HCT116 (cell line): ENCODE measurements around the gene ZNF264. TPM values are rescaled to one million over a fixed set of nuclear protein-coding genes. Genes with fewer than 3 reads are reported as not detected.

Experiments used
- ATAC-seq: fragments of 200-7000 bp; cut with Tn5 transposase; 2 replicates; pipeline ENCODE4 v1.9.1; 2020; ENCODE audit warnings: mild to moderate bottlenecking, moderate library complexity
- BruUV-seq: library from RNA; stranded (reverse); fragments of 400-500 nt; replicated peaks from 2 replicates; lab custom pipeline; 2021; lab: Mats Ljungman, UMichigan
- CTCF ChIA-PET: fragments of 300-600 bp; sonication (Branson Sonifier 250); formaldehyde crosslinking; loops from one replicate; lab custom pipeline; 2021; ENCODE audit warnings: antibody characterized with exemption; lab: Charles Lee
- POLR2A ChIA-PET: fragments of 300-600, 350-600 bp; sonication (Branson Sonifier 250); formaldehyde crosslinking; loops from one replicate; lab custom pipeline; 2021; ENCODE audit warnings: antibody characterized with exemption; lab: Charles Lee
- RAD21 ChIA-PET, 2 experiments: fragments of 300-600 bp; sonication (Branson Sonifier 250); formaldehyde crosslinking; loops; one replicate each; lab custom pipeline; 2023; ENCODE audit warnings: low total read pairs in 2 of 2; ENCODE audit not compliant: uncharacterized antibody in 2 of 2, unreplicated experiment in 2 of 2, low non-redundant PET in 1 of 2; lab: Charles Lee
- DNase-seq: peaks from one replicate; pipeline ENCODE4 v3.0.0-alpha.2; 2010; ENCODE audit warnings: low read depth, low spot score
- H2AFZ ChIP-seq: fragments of 200-600 bp; shearing (Covaris generic), sonication (generic); 2 replicates; pipeline ENCODE4 v1.6.1; 2017; ENCODE audit warnings: low read depth, mixed run types, mixed read lengths, antibody characterized with exemption, low read length; ENCODE audit not compliant: poor library complexity, severe bottlenecking
- H3K27ac ChIP-seq: 2 replicates; pipeline ENCODE4 v1.5.1; 2012; ENCODE audit warnings: low read depth, low read length
- H3K27me3 ChIP-seq: fragments of 200-600 bp; sonication (generic); 2 replicates; pipeline ENCODE4 v1.6.1; 2016; ENCODE audit warnings: mixed run types, low read length, mixed read lengths; ENCODE audit not compliant: insufficient read depth
- H3K36me3 ChIP-seq, 2 experiments: fragments of 200-500 bp in 1 of 2; fragments of 200-600 bp in 1 of 2; sonication (Bioruptor generic) in 1 of 2; sonication (generic) in 1 of 2; 2 replicates each; pipeline versions ENCODE4 v1.5.1 to v1.6.1; 2014 to 2016; ENCODE audit warnings: low read length in 2 of 2, inconsistent platforms in 1 of 2, mixed read lengths in 1 of 2, mixed run types in 1 of 2; ENCODE audit not compliant: insufficient read depth in 2 of 2, control insufficient read depth in 1 of 2
- H3K4me1 ChIP-seq, 2 experiments: fragments of 200-600 bp in 1 of 2; sonication (generic) in 1 of 2; 2 replicates each; pipeline versions ENCODE4 v1.5.1 to v1.6.1; 2012 to 2017; ENCODE audit warnings: low read length in 2 of 2, inconsistent platforms in 1 of 2, mild to moderate bottlenecking in 1 of 2, mixed read lengths in 1 of 2, mixed run types in 1 of 2, moderate library complexity in 1 of 2; ENCODE audit not compliant: insufficient read depth in 2 of 2, control insufficient read depth in 1 of 2
- H3K4me2 ChIP-seq: fragments of 200-600 bp; sonication (generic); 2 replicates; pipeline ENCODE4 v1.6.1; 2017; ENCODE audit warnings: mixed run types, low read length, mixed read lengths
- H3K4me3 ChIP-seq, 2 experiments: fragments of 200-600 bp in 1 of 2; sonication (generic) in 1 of 2; replicated peaks in 1 of 2; 2 replicates each; pipeline ENCODE4 v1.5.1; 2011 to 2016; ENCODE audit warnings: low read length in 2 of 2, control low read depth in 1 of 2, low read depth in 1 of 2, mild to moderate bottlenecking in 1 of 2, mixed read lengths in 1 of 2, mixed run types in 1 of 2
- H3K79me2 ChIP-seq: fragments of 200-600 bp; sonication (generic); 2 replicates; pipeline ENCODE4 v1.6.1; 2017; ENCODE audit warnings: mild to moderate bottlenecking, mixed run types, low read length, moderate library complexity, mixed read lengths; ENCODE audit not compliant: insufficient read depth
- H3K9ac ChIP-seq: fragments of 200-600 bp; sonication (generic); 2 replicates; pipeline ENCODE4 v1.6.1; 2016; ENCODE audit warnings: low read length, mixed read lengths
- H3K9me2 ChIP-seq: fragments of 200-600 bp; sonication (generic), shearing (Covaris generic); 2 replicates; pipeline ENCODE4 v1.6.1; 2017; ENCODE audit warnings: mixed run types, mild to moderate bottlenecking, moderate library complexity; ENCODE audit not compliant: insufficient read depth
- H3K9me3 ChIP-seq, 2 experiments: fragments of 200-500 bp in 1 of 2; fragments of 200-600 bp in 1 of 2; sonication (Bioruptor generic) in 1 of 2; sonication (generic) in 1 of 2; 2 replicates each; pipeline ENCODE4 v1.6.1; 2014 to 2017; ENCODE audit warnings: low read length in 2 of 2, mixed read lengths in 2 of 2, inconsistent platforms in 1 of 2, low read depth in 1 of 2, mild to moderate bottlenecking in 1 of 2, mixed run types in 1 of 2, moderate library complexity in 1 of 2; ENCODE audit not compliant: control insufficient read depth in 1 of 2, insufficient read depth in 1 of 2
- H4K20me1 ChIP-seq: fragments of 200-600 bp; sonication (generic), shearing (Covaris generic); 2 replicates; pipeline ENCODE4 v1.6.1; 2017; ENCODE audit warnings: mixed run types, mild to moderate bottlenecking, moderate library complexity; ENCODE audit not compliant: insufficient read depth
- ATF3 ChIP-seq: IDR thresholded peaks from 2 replicates; pipeline ENCODE4 v1.6.1; 2012
- CEBPB ChIP-seq: IDR thresholded peaks from 2 replicates; pipeline ENCODE4 v1.6.1; 2012; ENCODE audit warnings: low read depth
- EGR1 ChIP-seq: IDR thresholded peaks from 2 replicates; pipeline ENCODE4 v1.6.1; 2012; ENCODE audit warnings: low read depth
- ELF1 ChIP-seq: IDR thresholded peaks from 2 replicates; pipeline ENCODE4 v1.6.1; 2012; ENCODE audit warnings: low read depth, borderline replicate concordance
- EZH2 ChIP-seq: fragments of 200-600 bp; sonication (generic); IDR thresholded peaks from 2 replicates; pipeline ENCODE4 v1.6.1; 2017; ENCODE audit warnings: antibody characterized with exemption, mixed run types
- REST ChIP-seq: IDR thresholded peaks from 2 replicates; pipeline ENCODE4 v1.6.1; 2012; ENCODE audit warnings: low read depth
- SIN3A ChIP-seq: IDR thresholded peaks from 2 replicates; pipeline ENCODE4 v1.6.1; 2012; ENCODE audit warnings: low read depth
- SP1 ChIP-seq: IDR thresholded peaks from 2 replicates; pipeline ENCODE4 v1.6.1; 2012; ENCODE audit warnings: low read depth
- SRF ChIP-seq: IDR thresholded peaks from 2 replicates; pipeline ENCODE4 v1.6.1; 2012; ENCODE audit warnings: low read depth
- YY1 ChIP-seq: IDR thresholded peaks from 2 replicates; pipeline ENCODE4 v1.6.1; 2011; ENCODE audit warnings: low read length, low read depth, moderate library complexity, mild to moderate bottlenecking; ENCODE audit not compliant: insufficient replicate concordance; ENCODE audit errors: extremely low read depth
- ZFX ChIP-seq: fragments of 450-650 bp; IDR thresholded peaks from 2 replicates; pipeline ENCODE4 v1.6.1; 2017
- intact Hi-C: fragments of 100-400 bp; cut with micrococcal nuclease; formaldehyde crosslinking; loops from 2 replicates; pipeline ENCODE4 v1.10.0; 2022
- total RNA-seq: library from RNA; stranded (reverse); gene quantifications from one replicate; pipeline ENCODE4 v1.2.1, GENCODE V29; 2021; ENCODE audit not compliant: unreplicated experiment

Gene ZNF264
- total RNA-seq, 1 experiment from 2014 or later = 30.3 TPM

- TF ChIP-seq ATF3 (no peak), EZH2 (no peak)
Observed at GRCh38 chr19:57262044-57262443, 70.7 kb downstream of the ZNF264 start (continued).

- Histone ChIP-seq H3K79me2 (0 out of 2 replicates have a peak, but pooled peaks cover 5% of the 10 kb centered on the region), H3K27ac (no peak overlapping the region), H3K9me2 (no peaks in the 10 kb centered on the region), H4K20me1 (no peaks in the 10 kb centered on the region), H3K4me2 (no peak overlapping the region), H2AFZ (no peak overlapping the region), H3K27me3 (no peaks in the 10 kb centered on the region), H3K4me1 (no peaks in the 10 kb centered on the region), H3K4me3 (no peak overlapping the region), H3K9ac (no peak overlapping the region), H3K36me3 (no peaks in the 10 kb centered on the region), H3K9me3 (no peaks in the 10 kb centered on the region)
- intact Hi-C loops = no loop called here
- DNase-seq (no peak), ATAC-seq (no peak)
- POLR2A ChIA-PET = interaction anchor here (0.6 kb wide), 1 partner anchor 1258 kb away, joined by 3 read pairs; no protein-coding TSS in a partner anchor
- RAD21 ChIA-PET = no interaction called here
- TF ChIP-seq SIN3A = no peak
- TF ChIP-seq SP1 = no peak
- TF ChIP-seq REST = no peak
- TF ChIP-seq ELF1 = no peak
- TF ChIP-seq EGR1 = no peak
- no peak for TF ChIP-seq ZFX
- no peak for TF ChIP-seq CEBPB
- TF ChIP-seq SRF = no peak
- no peak for TF ChIP-seq YY1
- BruUV-seq = no TSS peak
- CTCF ChIA-PET = no interaction called here
Observed at GRCh38 chr19:57263244-57263741, 72.0 kb downstream of the ZNF264 start.
